ENCODE measurements around the gene OLFM1. TPM values are rescaled to one million over a fixed set of nuclear protein-coding genes. Genes with fewer than 3 reads are reported as not detected.

OLFM1 gene
- polyA plus RNA-seq, 4 donors, result 1.4 to 36.5 (median 3.2) TPM; not detected in 1

- 64 to 86% (median 66%) methylated on average over 10 of the region's 10 CpGs for WGBS, 3 donors
- H3K27me3 ChIP-seq (ENCODE audit: control insufficient read depth in 3 of 3, insufficient read depth in 3 of 3, low read length in 3 of 3), result peaks cover 0 to 3% (median 3%) of the 10 kb centered on the region in 3 donors
- H3K9me3 ChIP-seq (ENCODE audit: control insufficient read depth in 2 of 2, insufficient read depth in 1 of 2, low read depth in 1 of 2, low read length in 1 of 2), result peaks cover 0 to 6% of the 10 kb centered on the region in 2 donors
- no peak overlapping the region for H3K4me3 ChIP-seq (ENCODE audit: low read depth in 1 of 3, low read length in 3 of 3)
- H3K27ac ChIP-seq (ENCODE audit: low read depth in 1 of 3, low read length in 2 of 3), result no peak overlapping the region
- H3K36me3 ChIP-seq (ENCODE audit: control insufficient read depth in 3 of 3, insufficient read depth in 2 of 3, low read depth in 1 of 3, low read length in 3 of 3), result no peaks in the 10 kb centered on the region
- H3K4me1 ChIP-seq (ENCODE audit: control insufficient read depth in 3 of 3, insufficient read depth in 2 of 3, low read depth in 1 of 3, low read length in 2 of 3), result no peaks in the 10 kb centered on the region
- FAIRE-seq (no peak), DNase-seq (no peak)
Observed at GRCh38 chr9:135138078-135138855, 50.8 kb downstream of the OLFM1 start.

GRCh38 chr9:135139366-135139959 lies 52.0 kb downstream of the OLFM1 start:
- H3K4me1 ChIP-seq (ENCODE audit: control insufficient read depth in 3 of 3, insufficient read depth in 2 of 3, low read depth in 1 of 3, low read length in 2 of 3), result no peaks in the 10 kb centered on the region
- peaks cover 0 to 6% of the 10 kb centered on the region in 2 donors for H3K9me3 ChIP-seq (ENCODE audit: control insufficient read depth in 2 of 2, insufficient read depth in 1 of 2, low read depth in 1 of 2, low read length in 1 of 2)
- 79 to 93% (median 90%) methylated on average over 2 of the region's 2 CpGs for WGBS, 3 donors
- no peak for FAIRE-seq
- H3K27ac ChIP-seq (ENCODE audit: low read depth in 1 of 3, low read length in 2 of 3), result no peak overlapping the region
- no peaks in the 10 kb centered on the region for H3K36me3 ChIP-seq (ENCODE audit: control insufficient read depth in 3 of 3, insufficient read depth in 2 of 3, low read depth in 1 of 3, low read length in 3 of 3)
- no peak for DNase-seq
- no peak overlapping the region for H3K4me3 ChIP-seq (ENCODE audit: low read depth in 1 of 3, low read length in 3 of 3)
- no peaks in the 10 kb centered on the region for H3K27me3 ChIP-seq (ENCODE audit: control insufficient read depth in 3 of 3, insufficient read depth in 3 of 3, low read length in 3 of 3)

- no peak for DNase-seq
- Histone ChIP-seq H3K27ac (ENCODE audit: low read depth in 1 of 3, low read length in 2 of 3) (no peak overlapping the region), H3K4me1 (ENCODE audit: control insufficient read depth in 3 of 3, insufficient read depth in 2 of 3, low read depth in 1 of 3, low read length in 2 of 3) (no peaks in the 10 kb centered on the region), H3K27me3 (ENCODE audit: control insufficient read depth in 3 of 3, insufficient read depth in 3 of 3, low read length in 3 of 3) (no peaks in the 10 kb centered on the region), H3K36me3 (ENCODE audit: control insufficient read depth in 3 of 3, insufficient read depth in 2 of 3, low read depth in 1 of 3, low read length in 3 of 3) (no peaks in the 10 kb centered on the region), H3K9me3 (ENCODE audit: control insufficient read depth in 2 of 2, insufficient read depth in 1 of 2, low read depth in 1 of 2, low read length in 1 of 2) (peaks cover 0 to 6% of the 10 kb centered on the region in 2 donors), H3K4me3 (ENCODE audit: low read depth in 1 of 3, low read length in 3 of 3) (no peak overlapping the region)
- FAIRE-seq, result no peak
- 80 to 92% (median 87%) methylated on average over 2 of the region's 2 CpGs for WGBS, 3 donors
Observed at GRCh38 chr9:135141183-135141774, 53.8 kb downstream of the OLFM1 start.

- no peaks in the 10 kb centered on the region for H3K9me3 ChIP-seq (ENCODE audit: control insufficient read depth in 2 of 2, insufficient read depth in 1 of 2, low read depth in 1 of 2, low read length in 1 of 2)
- no peaks in the 10 kb centered on the region for H3K27me3 ChIP-seq (ENCODE audit: control insufficient read depth in 3 of 3, insufficient read depth in 3 of 3, low read length in 3 of 3)
- H3K27ac ChIP-seq (ENCODE audit: low read depth in 1 of 3, low read length in 2 of 3), result no peak overlapping the region
- no peak for DNase-seq
- H3K4me3 ChIP-seq (ENCODE audit: low read depth in 1 of 3, low read length in 3 of 3), result no peak overlapping the region
- no peaks in the 10 kb centered on the region for H3K4me1 ChIP-seq (ENCODE audit: control insufficient read depth in 3 of 3, insufficient read depth in 2 of 3, low read depth in 1 of 3, low read length in 2 of 3)
- WGBS, 3 donors, result 26 to 37% (median 30%) methylated on average over 16 of the region's 16 CpGs
- no peaks in the 10 kb centered on the region for H3K36me3 ChIP-seq (ENCODE audit: control insufficient read depth in 3 of 3, insufficient read depth in 2 of 3, low read depth in 1 of 3, low read length in 3 of 3)
- FAIRE-seq, result no peak
Observed at GRCh38 chr9:135144581-135145170, 57.2 kb downstream of the OLFM1 start.

- Histone ChIP-seq H3K4me1 (ENCODE audit: control insufficient read depth in 3 of 3, insufficient read depth in 2 of 3, low read depth in 1 of 3, low read length in 2 of 3) (no peaks in the 10 kb centered on the region), H3K9me3 (ENCODE audit: control insufficient read depth in 2 of 2, insufficient read depth in 1 of 2, low read depth in 1 of 2, low read length in 1 of 2) (no peaks in the 10 kb centered on the region), H3K36me3 (ENCODE audit: control insufficient read depth in 3 of 3, insufficient read depth in 2 of 3, low read depth in 1 of 3, low read length in 3 of 3) (no peaks in the 10 kb centered on the region), H3K27me3 (ENCODE audit: control insufficient read depth in 3 of 3, insufficient read depth in 3 of 3, low read length in 3 of 3) (no peaks in the 10 kb centered on the region), H3K4me3 (ENCODE audit: low read depth in 1 of 3, low read length in 3 of 3) (no peak overlapping the region), H3K27ac (ENCODE audit: low read depth in 1 of 3, low read length in 2 of 3) (no peak overlapping the region)
- DNase-seq (no peak), FAIRE-seq (no peak)
- WGBS, 3 donors, result 71 to 87% (median 78%) methylated on average over 9 of the region's 9 CpGs
Observed at GRCh38 chr9:135145312-135145711, 57.8 kb downstream of the OLFM1 start.

- Histone ChIP-seq H3K27me3 (ENCODE audit: control insufficient read depth in 3 of 3, insufficient read depth in 3 of 3, low read length in 3 of 3) (no peaks in the 10 kb centered on the region), H3K36me3 (ENCODE audit: control insufficient read depth in 3 of 3, insufficient read depth in 2 of 3, low read depth in 1 of 3, low read length in 3 of 3) (no peaks in the 10 kb centered on the region), H3K27ac (ENCODE audit: low read depth in 1 of 3, low read length in 2 of 3) (no peak overlapping the region), H3K9me3 (ENCODE audit: control insufficient read depth in 2 of 2, insufficient read depth in 1 of 2, low read depth in 1 of 2, low read length in 1 of 2) (no peaks in the 10 kb centered on the region), H3K4me3 (ENCODE audit: low read depth in 1 of 3, low read length in 3 of 3) (no peak overlapping the region), H3K4me1 (ENCODE audit: control insufficient read depth in 3 of 3, insufficient read depth in 2 of 3, low read depth in 1 of 3, low read length in 2 of 3) (no peaks in the 10 kb centered on the region)
- 46 to 66% (median 62%) methylated on average over 4 of the region's 4 CpGs for WGBS, 3 donors
- FAIRE-seq (no peak), DNase-seq (no peak)
Observed at GRCh38 chr9:135146241-135146640, 58.8 kb downstream of the OLFM1 start.

GRCh38 chr9:135146766-135147473 lies 59.5 kb downstream of the OLFM1 start:
- no peaks in the 10 kb centered on the region for H3K4me1 ChIP-seq (ENCODE audit: control insufficient read depth in 3 of 3, insufficient read depth in 2 of 3, low read depth in 1 of 3, low read length in 2 of 3)
- H3K27me3 ChIP-seq (ENCODE audit: control insufficient read depth in 3 of 3, insufficient read depth in 3 of 3, low read length in 3 of 3), result no peaks in the 10 kb centered on the region
- FAIRE-seq, result no peak
- no peaks in the 10 kb centered on the region for H3K9me3 ChIP-seq (ENCODE audit: control insufficient read depth in 2 of 2, insufficient read depth in 1 of 2, low read depth in 1 of 2, low read length in 1 of 2)
- H3K36me3 ChIP-seq (ENCODE audit: control insufficient read depth in 3 of 3, insufficient read depth in 2 of 3, low read depth in 1 of 3, low read length in 3 of 3), result no peaks in the 10 kb centered on the region
- WGBS, 3 donors, result 55 to 72% (median 71%) methylated on average over 16 of the region's 16 CpGs
- DNase-seq, result no peak
- H3K4me3 ChIP-seq (ENCODE audit: low read depth in 1 of 3, low read length in 3 of 3), result no peak overlapping the region
- H3K27ac ChIP-seq (ENCODE audit: low read depth in 1 of 3, low read length in 2 of 3), result no peak overlapping the region

- WGBS, 3 donors, result 72 to 79% (median 77%) methylated on average over 12 of the region's 12 CpGs
Observed at GRCh38 chr9:135147474-135147805, 60.0 kb downstream of the OLFM1 start.

More at GRCh38 chr9:135147474-135147805, 60.0 kb downstream of the OLFM1 start:
- no peaks in the 10 kb centered on the region for H3K4me1 ChIP-seq (ENCODE audit: control insufficient read depth in 3 of 3, insufficient read depth in 2 of 3, low read depth in 1 of 3, low read length in 2 of 3)
- no peaks in the 10 kb centered on the region for H3K27me3 ChIP-seq (ENCODE audit: control insufficient read depth in 3 of 3, insufficient read depth in 3 of 3, low read length in 3 of 3)
- FAIRE-seq (no peak), DNase-seq (no peak)
- no peaks in the 10 kb centered on the region for H3K36me3 ChIP-seq (ENCODE audit: control insufficient read depth in 3 of 3, insufficient read depth in 2 of 3, low read depth in 1 of 3, low read length in 3 of 3)
- no peaks in the 10 kb centered on the region for H3K9me3 ChIP-seq (ENCODE audit: control insufficient read depth in 2 of 2, insufficient read depth in 1 of 2, low read depth in 1 of 2, low read length in 1 of 2)
- no peak overlapping the region for H3K27ac ChIP-seq (ENCODE audit: low read depth in 1 of 3, low read length in 2 of 3)
- no peak overlapping the region for H3K4me3 ChIP-seq (ENCODE audit: low read depth in 1 of 3, low read length in 3 of 3)
